OCI-LY3 (cell line): ENCODE results near the gene RBM26.

Source experiments
- H2AFZ ChIP-seq: fragments of 200-600, 300-600 bp; shearing (Covaris generic); 2 replicates; pipeline ENCODE4 v1.6.0; 2014; ENCODE audit warnings: antibody characterized with exemption, low read depth, low read length
- H3K27ac ChIP-seq: fragments of 200-600, 300-600 bp; sonication (generic); 2 replicates; pipeline ENCODE4 v1.5.1; 2014; ENCODE audit warnings: mild to moderate bottlenecking, low read length, moderate library complexity, mixed read lengths
- H3K27me3 ChIP-seq: fragments of 200-600, 300-600 bp; sonication (generic); 2 replicates; pipeline ENCODE4 v1.6.1; 2014; ENCODE audit warnings: low read depth, low read length, mixed read lengths
- H3K36me3 ChIP-seq: fragments of 200-600, 300-600 bp; sonication (generic); replicated peaks from 2 replicates; pipeline ENCODE3; 2014; ENCODE audit warnings: low read depth, low read length, mixed read lengths
- H3K4me1 ChIP-seq: fragments of 300-600, 200-600 bp; sonication (generic); 2 replicates; pipeline ENCODE4 v1.6.1; 2014; ENCODE audit warnings: low read length, mixed read lengths
- H3K4me2 ChIP-seq: fragments of 200-600, 300-600 bp; sonication (generic); 2 replicates; pipeline ENCODE4 v1.6.1; 2014; ENCODE audit warnings: low read length, mixed read lengths
- H3K4me3 ChIP-seq: fragments of 300-600, 200-600 bp; sonication (generic); 2 replicates; pipeline ENCODE4 v1.5.1; 2014; ENCODE audit warnings: antibody characterized with exemption, mild to moderate bottlenecking, low read length, moderate library complexity
- H3K79me2 ChIP-seq: fragments of 300-600, 200-600 bp; shearing (Covaris generic); 2 replicates; pipeline ENCODE4 v1.6.1; 2014; ENCODE audit warnings: mild to moderate bottlenecking, low read length, mixed read lengths
- H3K9ac ChIP-seq: fragments of 300-600, 200-600 bp; shearing (Covaris generic); 2 replicates; pipeline ENCODE4 v1.6.0; 2014; ENCODE audit warnings: mild to moderate bottlenecking, low read length, moderate library complexity
- H3K9me3 ChIP-seq: fragments of 200-600, 300-600 bp; shearing (Covaris generic); 2 replicates; pipeline ENCODE4 v1.6.1; 2014; ENCODE audit warnings: low read length, mixed read lengths; ENCODE audit not compliant: insufficient read depth
- H4K20me1 ChIP-seq: fragments of 200-600, 300-600 bp; sonication (generic); 2 replicates; pipeline ENCODE4 v1.6.1; 2016; ENCODE audit warnings: low read length, mixed read lengths; ENCODE audit not compliant: insufficient read depth
- CTCF ChIP-seq: fragments of 200-600, 300-600 bp; sonication (generic); IDR thresholded peaks from 2 replicates; pipeline ENCODE4 v1.5.1; 2014; ENCODE audit warnings: antibody characterized with exemption, low read length, low read depth
- EZH2phosphoT487 ChIP-seq: fragments of 200-600 bp; shearing (Covaris generic); IDR thresholded peaks from 2 replicates; pipeline ENCODE4 v1.6.1; 2018; ENCODE audit warnings: antibody characterized with exemption, mixed run types, low read depth

RBM26 gene

DNA sequence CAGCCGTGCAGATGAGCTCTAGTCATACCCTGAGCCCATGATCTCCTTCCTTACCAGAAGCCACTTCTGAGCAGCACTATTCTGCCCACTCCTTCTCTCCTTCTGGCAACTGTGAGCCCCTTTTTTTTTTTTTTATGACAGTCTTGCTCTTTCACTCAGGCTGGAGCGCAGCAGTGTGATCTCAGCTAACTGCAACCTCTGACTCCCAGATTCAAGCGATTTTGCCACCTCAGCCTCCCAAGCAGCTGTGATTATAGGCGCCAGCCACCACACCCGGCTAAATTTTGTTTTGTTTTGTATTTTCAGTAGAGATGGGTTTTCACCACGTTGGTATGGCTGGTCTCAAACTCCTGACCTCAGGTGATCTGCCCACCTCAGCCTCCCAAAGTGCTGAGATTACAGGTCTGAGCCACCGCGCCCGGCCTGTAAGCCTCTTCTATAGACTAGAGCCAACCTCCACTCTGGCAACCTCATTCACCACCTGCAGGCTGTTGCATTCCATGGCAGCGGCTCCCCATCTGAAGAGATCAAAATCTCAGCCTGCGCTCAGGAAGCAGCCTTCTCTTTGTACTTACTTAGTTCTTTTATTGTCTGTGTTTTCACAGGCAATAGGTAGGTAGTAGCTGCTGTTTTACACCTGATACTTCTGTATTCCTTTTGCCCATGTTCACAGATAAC is 40.1 kb upstream of the RBM26 start:
- Histone ChIP-seq H3K36me3 (no peaks in the 10 kb centered on the region), H3K9me3 (no peaks in the 10 kb centered on the region), H4K20me1 (no peaks in the 10 kb centered on the region), H3K4me2 (no peak overlapping the region), H3K4me3 (no peak overlapping the region), H3K4me1 (peaks cover 7% of the 10 kb centered on the region), H3K9ac (no peak overlapping the region), H3K79me2 (no peaks in the 10 kb centered on the region), H3K27ac (no peak overlapping the region), H2AFZ (no peak overlapping the region), H3K27me3 (no peaks in the 10 kb centered on the region)
- TF ChIP-seq CTCF (no peak), EZH2phosphoT487 (no peak)

GRCh38 chr13:79442706-79443105 is 36.7 kb upstream of the RBM26 start:
- H4K20me1 ChIP-seq, result no peaks in the 10 kb centered on the region
- TF ChIP-seq EZH2phosphoT487, result no peak
- no peak for TF ChIP-seq CTCF
- no peaks in the 10 kb centered on the region for H3K79me2 ChIP-seq
- H3K4me3 ChIP-seq, result no peak overlapping the region
- no peak overlapping the region for H3K27ac ChIP-seq
- no peaks in the 10 kb centered on the region for H3K36me3 ChIP-seq
- H3K9me3 ChIP-seq, result no peaks in the 10 kb centered on the region
- no peaks in the 10 kb centered on the region for H3K27me3 ChIP-seq
- H3K4me2 ChIP-seq, result no peak overlapping the region
- H3K4me1 ChIP-seq, result no peaks in the 10 kb centered on the region
- H2AFZ ChIP-seq, result no peak overlapping the region
- H3K9ac ChIP-seq, result no peak overlapping the region

DNA sequence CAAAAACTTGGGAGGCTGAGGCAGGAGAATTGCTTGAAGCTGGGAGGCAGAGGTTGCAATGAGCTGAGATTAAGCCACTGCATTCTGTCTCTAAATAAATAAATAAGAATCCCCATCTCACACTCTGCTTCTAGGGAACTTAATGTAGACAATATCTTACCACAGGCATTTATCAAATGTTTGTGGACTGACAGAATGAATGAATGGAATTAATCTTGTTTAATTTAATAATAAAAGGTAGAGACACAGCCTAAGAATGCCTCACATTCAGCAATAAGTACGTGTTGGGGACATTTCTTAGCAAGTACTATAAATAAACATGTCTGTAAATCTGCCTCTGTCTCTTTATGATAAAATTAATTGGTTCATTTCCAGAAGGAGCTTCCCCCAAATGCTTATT is 36.2 kb upstream of the RBM26 start:
- Histone ChIP-seq H3K4me3 (no peak overlapping the region), H2AFZ (no peak overlapping the region), H3K79me2 (no peaks in the 10 kb centered on the region), H3K4me1 (no peaks in the 10 kb centered on the region), H3K9me3 (no peaks in the 10 kb centered on the region), H3K36me3 (no peaks in the 10 kb centered on the region), H3K27me3 (no peaks in the 10 kb centered on the region), H3K27ac (no peak overlapping the region), H3K4me2 (no peak overlapping the region), H3K9ac (no peak overlapping the region), H4K20me1 (no peaks in the 10 kb centered on the region)
- TF ChIP-seq CTCF (no peak), EZH2phosphoT487 (no peak)

- Histone ChIP-seq H3K9ac (no peak overlapping the region), H3K79me2 (no peaks in the 10 kb centered on the region), H3K36me3 (no peaks in the 10 kb centered on the region), H3K4me1 (no peaks in the 10 kb centered on the region), H3K4me2 (no peak overlapping the region), H3K9me3 (no peaks in the 10 kb centered on the region), H4K20me1 (no peaks in the 10 kb centered on the region), H2AFZ (no peak overlapping the region), H3K27me3 (no peaks in the 10 kb centered on the region), H3K27ac (no peak overlapping the region), H3K4me3 (no peak overlapping the region)
- TF ChIP-seq CTCF (no peak), EZH2phosphoT487 (no peak)
Observed at GRCh38 chr13:79440958-79441528, 35.0 kb upstream of the RBM26 start.
